CD4-positive, alpha-beta T cell (primary cell): ENCODE measurements around the gene CTRB1. TPM values are rescaled to one million over a fixed set of nuclear protein-coding genes. Genes with fewer than 3 reads are reported as not detected.

Source experiments
- ATAC-seq: fragments of 200-7000 bp; cut with Tn5 transposase; one replicate; pipeline ENCODE4 v1.10.0; 2022; ENCODE audit warnings: mild to moderate bottlenecking; ENCODE audit not compliant: poor library complexity
- CTCF ChIA-PET: fragments of 350-600 bp; sonication (Branson Sonifier 250); formaldehyde crosslinking; loops from one replicate; lab custom pipeline; 2021; ENCODE audit warnings: antibody characterized with exemption, inconsistent platforms; lab: Charles Lee
- POLR2A ChIA-PET: fragments of 350-600 bp; sonication (Branson Sonifier 250); formaldehyde crosslinking; loops from one replicate; lab custom pipeline; 2021; ENCODE audit warnings: antibody characterized with exemption, inconsistent platforms; lab: Charles Lee
- DNase-seq, 14 experiments: peaks; one replicate each; pipeline ENCODE4 v3.0.0-alpha.2; 2013 to 2020; ENCODE audit warnings: mixed read lengths in 2 of 14
- H3K27ac ChIP-seq, 2 donors: one replicate each; pipeline versions ENCODE4 v1.5.1 to v1.7.0; 2013; ENCODE audit warnings: low read length in 2 of 2, low read depth in 1 of 2, mild to moderate bottlenecking in 1 of 2
- H3K27me3 ChIP-seq, 2 experiments: 1 replicate in 1 of 2; 2 replicates in 1 of 2; pipeline versions ENCODE4 v1.6.1 to v1.7.0; 2013; ENCODE audit warnings: low read length in 2 of 2, control low read depth in 1 of 2, mild to moderate bottlenecking in 1 of 2, moderate library complexity in 1 of 2; ENCODE audit not compliant: insufficient read depth in 2 of 2, control insufficient read depth in 1 of 2
- H3K36me3 ChIP-seq: one replicate; pipeline ENCODE4 v1.6.1; 2013; ENCODE audit warnings: low read length, control low read depth; ENCODE audit not compliant: insufficient read depth
- H3K4me1 ChIP-seq: one replicate; pipeline ENCODE4 v1.6.1; 2013; ENCODE audit warnings: low read length, control low read depth; ENCODE audit not compliant: insufficient read depth
- H3K4me3 ChIP-seq: one replicate; pipeline ENCODE4 v1.5.1; 2013; ENCODE audit warnings: mild to moderate bottlenecking, low read length, moderate library complexity
- H3K9me3 ChIP-seq, 2 experiments: 1 replicate in 1 of 2; 2 replicates in 1 of 2; pipeline versions ENCODE4 v1.6.1 to v1.7.0; 2013; ENCODE audit warnings: low read length in 2 of 2, mild to moderate bottlenecking in 2 of 2, control low read depth in 1 of 2, moderate library complexity in 1 of 2; ENCODE audit not compliant: control insufficient read depth in 1 of 2, insufficient read depth in 1 of 2
- H3K27ac Mint-ChIP-seq: one replicate; pipeline ENCODE4 v1.8.0; 2020; ENCODE audit warnings: mixed read lengths
- H3K27me3 Mint-ChIP-seq: one replicate; pipeline ENCODE4 v1.8.0; 2021; ENCODE audit warnings: mixed read lengths
- H3K36me3 Mint-ChIP-seq: one replicate; pipeline ENCODE4 v1.8.0; 2021; ENCODE audit warnings: low read depth, mixed read lengths
- H3K4me1 Mint-ChIP-seq: one replicate; pipeline ENCODE4 v1.8.0; 2021; ENCODE audit warnings: low read depth, mixed read lengths
- H3K4me3 Mint-ChIP-seq: one replicate; pipeline ENCODE4 v1.8.0; 2020; ENCODE audit warnings: mild to moderate bottlenecking, mixed read lengths
- H3K9me3 Mint-ChIP-seq: one replicate; pipeline ENCODE4 v1.8.0; 2020; ENCODE audit warnings: mixed read lengths
- intact Hi-C, 2 experiments: fragments of 100-400 bp; cut with DNase I in 1 of 2; cut with micrococcal nuclease in 1 of 2; formaldehyde crosslinking; loops; one replicate each; pipeline versions ENCODE4 v1.15.1 to v1.9.0; 2023 to 2025; cut with DNase I, micrococcal nuclease
- total RNA-seq, 174 experiments: library from RNA in 2 of 174; stranded (reverse) in 2 of 174; gene quantifications; one replicate each; pipeline ENCODE4 v1.2.3 and lab custom pipeline; 2021 to 2026
- TF ChIP-seq, protein P1 (sequence below): fragments of 200-600 bp; IDR thresholded peaks from one replicate; pipeline ENCODE4 v1.8.0; 2022; ENCODE audit warnings: antibody characterized with exemption, mild to moderate bottlenecking

The CTRB1 gene
- total RNA-seq, 2 experiments from 2014 or later: not detected

DNA sequence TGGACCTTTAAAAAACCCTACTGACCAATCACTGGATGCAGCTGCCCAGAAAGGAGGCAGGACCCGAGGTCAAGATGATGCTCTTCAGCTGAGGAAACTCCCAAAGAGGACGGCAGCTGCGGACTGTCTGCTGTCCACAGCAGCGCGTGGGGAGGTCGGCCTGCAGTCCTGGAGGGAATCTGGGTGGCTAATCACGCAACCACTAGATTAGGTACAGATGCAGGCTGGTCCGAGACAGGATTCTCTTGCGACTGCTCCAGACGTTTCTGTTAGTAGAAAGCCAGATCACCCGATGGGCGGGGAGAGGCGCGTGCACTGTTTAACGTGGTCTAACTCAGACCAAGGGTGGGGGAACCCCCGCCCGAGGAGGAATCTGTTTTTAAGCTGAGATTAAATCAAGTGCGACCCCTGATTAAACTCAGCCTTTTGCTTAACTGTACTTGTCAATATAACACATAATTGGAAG, 20.6 kb upstream of the CTRB1 start:
- no peaks in the 10 kb centered on the region for H3K36me3 ChIP-seq
- Mint-ChIP-seq H3K9me3 (no peaks in the 10 kb centered on the region), H3K4me1 (peaks cover 33% of the 10 kb centered on the region), H3K27ac (no peak overlapping the region), H3K4me3 (no peak overlapping the region), H3K36me3 (no peaks in the 10 kb centered on the region), H3K27me3 (peaks cover 24% of the 10 kb centered on the region)
- intact Hi-C loops: loop anchor here (2.0 to 10.0 kb wide), 5 partner anchors 34 to 1977 kb away; partner anchors contain the start of gene TMEM170A (in 1 of the 2)
- H3K4me3 ChIP-seq: no peak overlapping the region
- TF ChIP-seq, protein P1, sequence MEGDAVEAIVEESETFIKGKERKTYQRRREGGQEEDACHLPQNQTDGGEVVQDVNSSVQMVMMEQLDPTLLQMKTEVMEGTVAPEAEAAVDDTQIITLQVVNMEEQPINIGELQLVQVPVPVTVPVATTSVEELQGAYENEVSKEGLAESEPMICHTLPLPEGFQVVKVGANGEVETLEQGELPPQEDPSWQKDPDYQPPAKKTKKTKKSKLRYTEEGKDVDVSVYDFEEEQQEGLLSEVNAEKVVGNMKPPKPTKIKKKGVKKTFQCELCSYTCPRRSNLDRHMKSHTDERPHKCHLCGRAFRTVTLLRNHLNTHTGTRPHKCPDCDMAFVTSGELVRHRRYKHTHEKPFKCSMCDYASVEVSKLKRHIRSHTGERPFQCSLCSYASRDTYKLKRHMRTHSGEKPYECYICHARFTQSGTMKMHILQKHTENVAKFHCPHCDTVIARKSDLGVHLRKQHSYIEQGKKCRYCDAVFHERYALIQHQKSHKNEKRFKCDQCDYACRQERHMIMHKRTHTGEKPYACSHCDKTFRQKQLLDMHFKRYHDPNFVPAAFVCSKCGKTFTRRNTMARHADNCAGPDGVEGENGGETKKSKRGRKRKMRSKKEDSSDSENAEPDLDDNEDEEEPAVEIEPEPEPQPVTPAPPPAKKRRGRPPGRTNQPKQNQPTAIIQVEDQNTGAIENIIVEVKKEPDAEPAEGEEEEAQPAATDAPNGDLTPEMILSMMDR: no peak
- H3K9me3 ChIP-seq: peaks cover 0 to 3% of the 10 kb centered on the region in 2 experiments
- H3K27ac ChIP-seq: no peak overlapping the region
- ChIA-PET CTCF (interaction anchor here (0.7 to 1.9 kb wide), 3 partner anchors 18 to 187 kb away, joined by 3 to 11 read pairs (median 3); no protein-coding TSS in a partner anchor), POLR2A (interaction anchor here (2.2 kb wide), 1 partner anchor 187 kb away, joined by 11 read pairs; no protein-coding TSS in a partner anchor)
- DNase-seq: peak in 1 of 14 experiments; percentile 17
- H3K4me1 ChIP-seq: peaks cover 15% of the 10 kb centered on the region
- ATAC-seq: no peak
- H3K27me3 ChIP-seq: peaks cover 3 to 4% of the 10 kb centered on the region in 2 experiments

DNA sequence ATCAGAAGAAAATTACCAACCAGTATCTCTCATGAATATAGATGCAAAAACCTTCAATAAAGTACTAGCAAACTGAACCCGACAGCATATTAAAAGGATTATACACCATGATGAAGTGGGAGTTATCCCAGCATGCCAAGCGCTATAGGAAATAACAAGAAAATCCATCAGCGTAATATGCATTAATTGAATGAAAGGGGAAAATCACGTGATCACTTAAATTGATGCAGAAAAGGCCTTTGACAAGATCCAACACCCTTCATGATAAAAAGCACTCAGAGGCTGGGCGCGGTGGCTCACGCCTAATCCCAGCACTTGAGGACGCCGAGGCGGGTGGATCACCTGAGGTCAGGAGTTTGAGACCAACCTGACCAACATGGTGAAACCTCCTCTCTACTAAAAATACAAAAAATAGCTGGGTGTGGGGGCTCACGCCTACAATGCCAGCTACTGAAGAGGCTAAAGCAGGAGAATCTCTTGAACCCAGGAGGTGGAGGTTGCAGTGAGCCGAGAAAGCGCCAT, 16.7 kb upstream of the CTRB1 start:
- TF ChIP-seq, protein P1: no peak
- H3K4me3 Mint-ChIP-seq: no peak overlapping the region
- no peak for ATAC-seq
- Histone ChIP-seq H3K4me3 (no peak overlapping the region), H3K4me1 (peaks cover 15% of the 10 kb centered on the region), H3K27ac (no peak overlapping the region), H3K27me3 (peaks cover 3 to 4% of the 10 kb centered on the region in 2 experiments), H3K36me3 (no peaks in the 10 kb centered on the region), H3K9me3 (no peaks in the 10 kb centered on the region)
- H3K9me3 Mint-ChIP-seq: no peaks in the 10 kb centered on the region
- no peak for DNase-seq
- H3K4me1 Mint-ChIP-seq: peaks cover 33% of the 10 kb centered on the region
- no peaks in the 10 kb centered on the region for H3K36me3 Mint-ChIP-seq
- POLR2A ChIA-PET: interaction anchor here (0.6 kb wide), 1 partner anchor 43 kb away, joined by 5 read pairs; no protein-coding TSS in a partner anchor
- peak overlapping the region; percentile 77 for H3K27ac Mint-ChIP-seq
- intact Hi-C loops: loop anchor here in 1 of 2 experiments (2.0 kb wide), 1 partner anchor 21 kb away; no protein-coding TSS in a partner anchor
- CTCF ChIA-PET: no interaction called here
- H3K27me3 Mint-ChIP-seq: peaks cover 19% of the 10 kb centered on the region

DNA sequence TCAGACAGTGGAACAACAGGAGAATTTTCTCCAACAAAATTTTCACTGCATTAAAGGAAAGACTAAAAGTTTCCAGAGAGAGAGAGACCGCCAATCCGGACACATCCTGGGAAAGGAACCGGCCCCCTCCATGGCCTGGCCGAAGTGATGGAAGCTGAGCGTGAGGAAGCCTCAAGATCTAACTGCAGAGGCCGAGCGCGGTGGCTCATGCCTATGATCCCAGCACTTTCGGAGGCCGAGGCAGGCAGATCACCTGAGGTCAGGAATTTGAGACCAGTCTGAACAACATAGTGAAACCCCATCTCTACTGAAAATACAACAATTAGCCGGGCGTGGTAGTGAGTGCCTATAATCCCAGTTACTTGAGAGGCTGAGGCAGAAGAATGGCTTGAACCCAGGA, 15.7 kb upstream of the CTRB1 start:
- TF ChIP-seq, protein P1: no peak
- peaks cover 33% of the 10 kb centered on the region for H3K4me1 Mint-ChIP-seq
- no peak for ATAC-seq
- Histone ChIP-seq H3K27ac (no peak overlapping the region), H3K9me3 (no peaks in the 10 kb centered on the region), H3K36me3 (no peaks in the 10 kb centered on the region), H3K4me1 (peaks cover 15% of the 10 kb centered on the region), H3K27me3 (peaks cover under 1 to 3% of the 10 kb centered on the region in 2 experiments), H3K4me3 (no peak overlapping the region)
- no peak overlapping the region for H3K4me3 Mint-ChIP-seq
- H3K36me3 Mint-ChIP-seq: no peaks in the 10 kb centered on the region
- H3K9me3 Mint-ChIP-seq: no peaks in the 10 kb centered on the region
- no peak for DNase-seq
- ChIA-PET POLR2A (no interaction called here), CTCF (no interaction called here)
- H3K27me3 Mint-ChIP-seq: peaks cover 9% of the 10 kb centered on the region
- no peak overlapping the region for H3K27ac Mint-ChIP-seq
- intact Hi-C loops: loop anchor here in 1 of 2 experiments (2.0 kb wide), 1 partner anchor 20 kb away; no protein-coding TSS in a partner anchor
